ENCODE results near the gene AHRR. TPM values are rescaled to one million over a fixed set of nuclear protein-coding genes. Genes with fewer than 3 reads are reported as not detected.

Gene AHRR
- total and polyA plus RNA-seq, 9 of the 15 experiments (the other 6 are each of a cell fraction or from before 2014, with no cell fraction given) = 0.06 to 1.6 (median 0.75) TPM; not detected in 1

DNA sequence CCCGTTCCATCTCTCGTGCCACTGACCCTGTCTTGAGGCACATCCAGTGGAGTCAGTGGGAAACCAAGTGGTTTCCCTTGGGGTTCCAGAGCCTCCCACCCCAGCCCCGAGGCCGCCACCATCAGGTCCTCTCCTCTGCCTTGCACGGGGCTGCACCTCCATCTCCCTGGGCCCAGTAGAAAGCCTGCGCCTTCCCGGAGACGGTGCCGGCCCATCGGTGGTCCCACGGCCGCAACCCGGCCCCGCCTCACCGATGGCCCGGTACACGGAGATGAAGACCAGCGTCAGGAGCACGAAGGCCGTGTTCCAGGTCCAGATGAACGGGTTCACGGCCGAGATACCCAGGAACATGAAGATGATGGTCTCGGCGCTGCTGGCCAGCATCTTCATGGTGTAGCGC is 161.5 kb downstream of the AHRR start:
- FAIRE-seq (no peak), DNase-seq (ENCODE audit: extremely low read depth in 1 of 4, low spot score in 3 of 4) (no peak), ATAC-seq (no peak)
- ChIA-PET CTCF (ENCODE audit: low intra/inter-chr PET ratio) (no interaction called here), POLR2A (no interaction called here)
- no peak overlapping the region for H3K9ac ChIP-seq (ENCODE audit: insufficient read depth in 1 of 2, low read depth in 2 of 2, low read length in 2 of 2)
- no peak overlapping the region for H3K27ac ChIP-seq (ENCODE audit: extremely low read depth, low read depth, low read length)
- intact Hi-C loops (cut with micrococcal nuclease) = no loop called here
- 0 out of 2 replicates have a peak, but pooled peaks cover 14% of the 10 kb centered on the region for H4K20me1 ChIP-seq (replicated peaks; ENCODE audit: control insufficient read depth, insufficient read depth, low read length)
- H3K4me3 ChIP-seq = no peak overlapping the region
- no peaks in the 10 kb centered on the region for H3K36me3 ChIP-seq (ENCODE audit: control insufficient read depth, insufficient read depth, low read length)
- in situ Hi-C loops (cut with MboI) = no loop called here
- H2AFZ ChIP-seq (ENCODE audit: low read depth, low read length) = no peak overlapping the region
- H3K79me2 ChIP-seq (ENCODE audit: control insufficient read depth, insufficient read depth, low read length) = no peaks in the 10 kb centered on the region
- BruUV-seq (replicated peaks) = no TSS peak
- peaks cover 4% of the 10 kb centered on the region for H3K9me1 ChIP-seq (ENCODE audit: control insufficient read depth, insufficient read depth, low read length)
- no peak for TF ChIP-seq ZNF12 (CRISPR knock-in tag; IDR thresholded peaks at IDR 0.05)
- peaks cover 18 to 58% of the 10 kb centered on the region in 2 experiments; a peak in 4 of 5 replicates for H3K27me3 ChIP-seq (ENCODE audit: control insufficient read depth in 2 of 2, insufficient read depth in 2 of 2, low read length in 2 of 2)
- H3K4me1 ChIP-seq (replicated peaks in 1 of 2; ENCODE audit: control insufficient read depth in 2 of 2, insufficient read depth in 2 of 2, low read length in 2 of 2) = peaks cover 8 to 70% of the 10 kb centered on the region in 2 experiments; a peak in 3 of 5 replicates
- no peaks in the 10 kb centered on the region for H3K9me3 ChIP-seq (replicated peaks; ENCODE audit: control insufficient read depth, insufficient read depth, low read depth, low read length)
- H3K4me2 ChIP-seq (ENCODE audit: insufficient read depth, low read length) = no peak overlapping the region
- 22% methylated on average over 25 of the region's 26 CpGs for WGBS (ENCODE audit: insufficient coverage, low coverage, missing lambda C conversion rate)

DNA sequence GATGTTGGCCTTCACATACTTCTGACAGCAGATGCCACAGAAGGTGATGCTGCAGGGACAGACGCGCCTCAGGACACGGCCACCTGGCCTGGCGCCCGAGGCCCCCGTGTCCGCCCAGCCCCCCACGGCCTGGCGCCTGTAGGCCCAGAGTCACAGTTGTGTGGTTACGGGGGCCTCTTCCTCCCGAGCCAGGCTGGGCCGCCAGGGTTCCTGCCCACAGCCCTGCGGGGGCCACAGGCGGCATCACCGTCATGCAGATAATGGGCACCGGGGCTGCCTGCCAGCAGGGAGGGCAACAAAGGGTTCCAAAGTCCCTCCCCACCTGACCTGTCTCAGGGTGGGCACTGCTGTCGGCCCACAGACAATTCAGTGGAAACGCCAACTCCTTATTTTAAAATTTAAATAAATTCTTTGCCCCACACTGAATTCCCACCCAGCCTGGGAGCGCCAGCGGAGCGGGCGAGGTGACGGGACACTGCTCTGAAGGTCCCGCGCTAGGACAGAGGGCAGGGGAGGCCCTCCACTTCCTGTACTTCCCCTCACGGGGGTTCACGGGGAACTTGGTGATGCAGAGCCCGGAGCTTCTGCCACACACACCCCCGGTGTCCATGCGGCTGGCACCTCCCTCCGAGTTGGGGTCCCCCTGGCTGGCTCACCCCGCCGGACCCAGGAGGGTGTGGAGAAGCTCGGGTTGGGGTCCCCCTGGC is 162.1 kb downstream of the AHRR start:
- Histone ChIP-seq H3K27ac (ENCODE audit: extremely low read depth, low read depth, low read length) (no peak overlapping the region), H3K9me3 (replicated peaks; ENCODE audit: control insufficient read depth, insufficient read depth, low read depth, low read length) (no peaks in the 10 kb centered on the region), H3K9ac (ENCODE audit: insufficient read depth in 1 of 2, low read depth in 2 of 2, low read length in 2 of 2) (no peak overlapping the region), H3K36me3 (ENCODE audit: control insufficient read depth, insufficient read depth, low read length) (no peaks in the 10 kb centered on the region), H3K4me2 (ENCODE audit: insufficient read depth, low read length) (no peak overlapping the region), H3K9me1 (ENCODE audit: control insufficient read depth, insufficient read depth, low read length) (peaks cover 4% of the 10 kb centered on the region), H3K4me3 (no peak overlapping the region), H3K79me2 (ENCODE audit: control insufficient read depth, insufficient read depth, low read length) (no peaks in the 10 kb centered on the region), H4K20me1 (replicated peaks; ENCODE audit: control insufficient read depth, insufficient read depth, low read length) (0 out of 2 replicates have a peak, but pooled peaks cover 14% of the 10 kb centered on the region), H3K27me3 (ENCODE audit: control insufficient read depth in 2 of 2, insufficient read depth in 2 of 2, low read length in 2 of 2) (peaks cover 18 to 52% of the 10 kb centered on the region in 2 experiments; a peak in 4 of 5 replicates), H3K4me1 (replicated peaks in 1 of 2; ENCODE audit: control insufficient read depth in 2 of 2, insufficient read depth in 2 of 2, low read length in 2 of 2) (peaks cover 8 to 69% of the 10 kb centered on the region in 2 experiments; a peak in 3 of 5 replicates), H2AFZ (ENCODE audit: low read depth, low read length) (no peak overlapping the region)
- FAIRE-seq (no peak), DNase-seq (ENCODE audit: extremely low read depth in 1 of 4, low spot score in 3 of 4) (no peak), ATAC-seq (no peak)
- in situ Hi-C loops (cut with MboI) = no loop called here
- ChIA-PET CTCF (ENCODE audit: low intra/inter-chr PET ratio) (no interaction called here), POLR2A (no interaction called here)
- intact Hi-C loops (cut with micrococcal nuclease) = no loop called here
- no peak for TF ChIP-seq KLF13 (tag; IDR thresholded peaks at IDR 0.05; ENCODE audit: borderline replicate concordance, low read depth)
- no peak for TF ChIP-seq ZNF140 (CRISPR knock-in tag; IDR thresholded peaks at IDR 0.05)
- no TSS peak for BruUV-seq (replicated peaks)
- 35% methylated on average over 30 of the region's 34 CpGs for WGBS (ENCODE audit: insufficient coverage, low coverage, missing lambda C conversion rate)
